Lower lobe of right lung (tissue), 2 donors: ENCODE measurements around the gene PPP1R27. TPM values are rescaled to one million over a fixed set of nuclear protein-coding genes. Genes with fewer than 3 reads are reported as not detected.

ENCODE experiments used
- ATAC-seq, 2 donors: fragments of 200-7000 bp; cut with Tn5 transposase; one replicate each; pipeline ENCODE4 v1.9.1; 2020 to 2022; ENCODE audit warnings: mild to moderate bottlenecking in 2 of 2, moderate library complexity in 2 of 2
- DNase-seq: peaks from one replicate; pipeline ENCODE4 v3.0.0-alpha.2; 2020
- H3K27ac ChIP-seq: fragments of 200-600 bp; one replicate; pipeline ENCODE4 v1.8.0; 2022
- H3K27me3 ChIP-seq: fragments of 200-600 bp; one replicate; pipeline ENCODE4 v1.8.0; 2022; ENCODE audit warnings: low read depth
- H3K36me3 ChIP-seq: fragments of 200-600 bp; one replicate; pipeline ENCODE4 v1.8.0; 2022; ENCODE audit warnings: mild to moderate bottlenecking
- H3K4me1 ChIP-seq: fragments of 200-600 bp; one replicate; pipeline ENCODE4 v1.8.0; 2022
- H3K4me3 ChIP-seq: fragments of 200-600 bp; one replicate; pipeline ENCODE4 v1.8.0; 2022; ENCODE audit warnings: mild to moderate bottlenecking
- H3K9me3 ChIP-seq: fragments of 200-600 bp; one replicate; pipeline ENCODE4 v1.8.0; 2022
- CTCF ChIP-seq: fragments of 200-600 bp; IDR thresholded peaks from one replicate; pipeline ENCODE4 v1.8.0; 2022; ENCODE audit warnings: antibody characterized with exemption, mild to moderate bottlenecking
- intact Hi-C: fragments of 100-400 bp; cut with DNase I; formaldehyde crosslinking; loops from one replicate; pipeline ENCODE4 v1.11.0; 2022
- total RNA-seq: library from RNA; stranded (reverse); fragmentation: NEBNext Ultra II Directional; extraction: Animal tissue kit (Norgen Biotek cat#: 25700); gene quantifications from one replicate; pipeline ENCODE4 v1.2.1, GENCODE V29; 2021
- donor health status: DM: no; HTN: yes; CAD: no; lungs with severe emphysema.

The PPP1R27 gene
- total RNA-seq, 1 donor from 2014 or later: not detected

- no peak overlapping the region for H3K4me3 ChIP-seq
- DNase-seq: no peak
- peaks cover 15% of the 10 kb centered on the region for H3K36me3 ChIP-seq
- H3K9me3 ChIP-seq: no peaks in the 10 kb centered on the region
- H3K27me3 ChIP-seq: no peaks in the 10 kb centered on the region
- H3K4me1 ChIP-seq: peaks cover 17% of the 10 kb centered on the region
- H3K27ac ChIP-seq: peak overlapping the region; percentile 86
- no peak for ATAC-seq
- no peak for TF ChIP-seq CTCF
- intact Hi-C loops: no loop called here
Observed at GRCh38 chr17:81822996-81823819, 11.6 kb downstream of the PPP1R27 start.

- no peaks in the 10 kb centered on the region for H3K9me3 ChIP-seq
- intact Hi-C loops: no loop called here
- peaks cover 2% of the 10 kb centered on the region for H3K27me3 ChIP-seq
- peaks cover 17% of the 10 kb centered on the region for H3K4me1 ChIP-seq
- ATAC-seq: peak in 1 of 2 donors; percentile 1
- no peak for DNase-seq
- H3K4me3 ChIP-seq: no peak overlapping the region
- H3K27ac ChIP-seq: peak overlapping the region; percentile 86
- peaks cover 15% of the 10 kb centered on the region for H3K36me3 ChIP-seq
- no peak for TF ChIP-seq CTCF
Observed at GRCh38 chr17:81822312-81822637, 12.6 kb downstream of the PPP1R27 start.

- Histone ChIP-seq H3K27me3 (peaks cover 5% of the 10 kb centered on the region), H3K4me3 (no peak overlapping the region), H3K9me3 (no peaks in the 10 kb centered on the region), H3K4me1 (peaks cover 17% of the 10 kb centered on the region), H3K27ac (peak overlapping the region; percentile 86), H3K36me3 (peaks cover 15% of the 10 kb centered on the region)
- peak; percentile 92 for DNase-seq
- intact Hi-C loops: no loop called here
- peak; percentile 94 for ATAC-seq
- peak; percentile 76 for TF ChIP-seq CTCF
Observed at GRCh38 chr17:81821603-81822311, 13.1 kb downstream of the PPP1R27 start.

GRCh38 chr17:81821147-81821546 is 13.7 kb downstream of the PPP1R27 start:
- H3K27me3 ChIP-seq: peaks cover 5% of the 10 kb centered on the region
- intact Hi-C loops: no loop called here
- peaks cover 15% of the 10 kb centered on the region for H3K36me3 ChIP-seq
- no peak for TF ChIP-seq CTCF
- no peak overlapping the region for H3K4me3 ChIP-seq
- H3K27ac ChIP-seq: peak overlapping the region; percentile 86
- H3K4me1 ChIP-seq: peaks cover 17% of the 10 kb centered on the region
- no peak for ATAC-seq
- no peak for DNase-seq
- H3K9me3 ChIP-seq: no peaks in the 10 kb centered on the region

- intact Hi-C loops: no loop called here
- no peak for TF ChIP-seq CTCF
Observed at GRCh38 chr17:81819708-81820107, 15.1 kb downstream of the PPP1R27 start.

More at GRCh38 chr17:81819708-81820107, 15.1 kb downstream of the PPP1R27 start:
- Histone ChIP-seq H3K4me3 (no peak overlapping the region), H3K4me1 (peaks cover 17% of the 10 kb centered on the region), H3K27ac (no peak overlapping the region), H3K9me3 (no peaks in the 10 kb centered on the region), H3K36me3 (peaks cover 15% of the 10 kb centered on the region), H3K27me3 (peaks cover 5% of the 10 kb centered on the region)
- no peak for ATAC-seq
- DNase-seq: no peak
